Measurements from ENCODE around the gene MTHFD1L. TPM values are rescaled to one million over a fixed set of nuclear protein-coding genes. Genes with fewer than 3 reads are reported as not detected.

MTHFD1L gene
- total and polyA plus RNA-seq, 9 donors, result 17.3 to 26.9 (median 24.9) TPM

GRCh38 chr6:151093706-151094105, 228.2 kb downstream of the MTHFD1L start:
- DNase-seq, result no peak
- Histone ChIP-seq H3K36me3 (ENCODE audit: control insufficient read depth, insufficient read depth, low read length) (peaks cover 7% of the 10 kb centered on the region), H3K9me3 (replicated peaks; ENCODE audit: control insufficient read depth, low read depth, low read length) (no peaks in the 10 kb centered on the region), H3K27me3 (ENCODE audit: control insufficient read depth, insufficient read depth, low read length) (no peaks in the 10 kb centered on the region), H3K27ac (ENCODE audit: low read length) (no peak overlapping the region), H3K4me1 (ENCODE audit: control insufficient read depth, insufficient read depth, low read length) (peaks cover 3% of the 10 kb centered on the region), H3K4me3 (ENCODE audit: low read length) (no peak overlapping the region)
- 88% methylated on average over 5 of the region's 5 CpGs for whole genome bisulfite sequencing (ENCODE audit: insufficient coverage)

GRCh38 chr6:151095538-151096254, 230.2 kb downstream of the MTHFD1L start:
- no peak overlapping the region for H3K4me3 ChIP-seq (ENCODE audit: low read length)
- H3K36me3 ChIP-seq (ENCODE audit: control insufficient read depth, insufficient read depth, low read length), result peaks cover 6% of the 10 kb centered on the region
- 83% methylated on average over 2 of the region's 6 CpGs for WGBS (ENCODE audit: insufficient coverage)
- no peak for DNase-seq
- no peaks in the 10 kb centered on the region for H3K27me3 ChIP-seq (ENCODE audit: control insufficient read depth, insufficient read depth, low read length)
- no peaks in the 10 kb centered on the region for H3K9me3 ChIP-seq (replicated peaks; ENCODE audit: control insufficient read depth, low read depth, low read length)
- H3K27ac ChIP-seq (ENCODE audit: low read length), result no peak overlapping the region
- H3K4me1 ChIP-seq (ENCODE audit: control insufficient read depth, insufficient read depth, low read length), result peaks cover 3% of the 10 kb centered on the region

- H3K27ac ChIP-seq (ENCODE audit: low read length), result no peak overlapping the region
- peaks cover 3% of the 10 kb centered on the region for H3K4me1 ChIP-seq (ENCODE audit: control insufficient read depth, insufficient read depth, low read length)
- DNase-seq, result no peak
- 17% methylated on average over 1 of the region's 4 CpGs for WGBS (ENCODE audit: insufficient coverage)
- no peak overlapping the region for H3K4me3 ChIP-seq (ENCODE audit: low read length)
- H3K36me3 ChIP-seq (ENCODE audit: control insufficient read depth, insufficient read depth, low read length), result peaks cover 6% of the 10 kb centered on the region
- H3K9me3 ChIP-seq (replicated peaks; ENCODE audit: control insufficient read depth, low read depth, low read length), result no peaks in the 10 kb centered on the region
- no peaks in the 10 kb centered on the region for H3K27me3 ChIP-seq (ENCODE audit: control insufficient read depth, insufficient read depth, low read length)
Observed at GRCh38 chr6:151096255-151096612, 230.7 kb downstream of the MTHFD1L start.

- no peak overlapping the region for H3K27ac ChIP-seq (ENCODE audit: low read length)
- H3K9me3 ChIP-seq (replicated peaks; ENCODE audit: control insufficient read depth, low read depth, low read length), result no peaks in the 10 kb centered on the region
- H3K4me1 ChIP-seq (ENCODE audit: control insufficient read depth, insufficient read depth, low read length), result peaks cover 4% of the 10 kb centered on the region
- H3K4me3 ChIP-seq (ENCODE audit: low read length), result no peak overlapping the region
- no peaks in the 10 kb centered on the region for H3K27me3 ChIP-seq (ENCODE audit: control insufficient read depth, insufficient read depth, low read length)
- WGBS (ENCODE audit: insufficient coverage), result 50% methylated on average over 2 of the region's 8 CpGs
- H3K36me3 ChIP-seq (ENCODE audit: control insufficient read depth, insufficient read depth, low read length), result peaks cover 6% of the 10 kb centered on the region
- peak; percentile 56 for DNase-seq
Observed at GRCh38 chr6:151096691-151097606, 231.4 kb downstream of the MTHFD1L start.

GRCh38 chr6:151098166-151098565, 232.7 kb downstream of the MTHFD1L start:
- no CpG with 5 or more reads among the region's 4 CpGs for WGBS (ENCODE audit: insufficient coverage)
- H3K4me3 ChIP-seq (ENCODE audit: low read length), result no peak overlapping the region

GRCh38 chr6:151100326-151100725, 234.8 kb downstream of the MTHFD1L start:
- H3K27ac ChIP-seq (ENCODE audit: low read length), result no peak overlapping the region
- no CpG with 5 or more reads among the region's 2 CpGs for WGBS (ENCODE audit: insufficient coverage)
- H3K4me3 ChIP-seq (ENCODE audit: low read length), result no peak overlapping the region
- no peaks in the 10 kb centered on the region for H3K9me3 ChIP-seq (replicated peaks; ENCODE audit: control insufficient read depth, low read depth, low read length)
- H3K27me3 ChIP-seq (ENCODE audit: control insufficient read depth, insufficient read depth, low read length), result no peaks in the 10 kb centered on the region
- H3K36me3 ChIP-seq (ENCODE audit: control insufficient read depth, insufficient read depth, low read length), result no peaks in the 10 kb centered on the region
- peaks cover 14% of the 10 kb centered on the region for H3K4me1 ChIP-seq (ENCODE audit: control insufficient read depth, insufficient read depth, low read length)
- no peak for DNase-seq

More at GRCh38 chr6:151098166-151098565, 232.7 kb downstream of the MTHFD1L start:
- no peak overlapping the region for H3K27ac ChIP-seq (ENCODE audit: low read length)
- DNase-seq, result no peak
- no peaks in the 10 kb centered on the region for H3K9me3 ChIP-seq (replicated peaks; ENCODE audit: control insufficient read depth, low read depth, low read length)
- peaks cover 9% of the 10 kb centered on the region for H3K4me1 ChIP-seq (ENCODE audit: control insufficient read depth, insufficient read depth, low read length)
- no peaks in the 10 kb centered on the region for H3K27me3 ChIP-seq (ENCODE audit: control insufficient read depth, insufficient read depth, low read length)
- peaks cover 6% of the 10 kb centered on the region for H3K36me3 ChIP-seq (ENCODE audit: control insufficient read depth, insufficient read depth, low read length)

- Histone ChIP-seq H3K27me3 (ENCODE audit: control insufficient read depth, insufficient read depth, low read length) (no peaks in the 10 kb centered on the region), H3K9me3 (replicated peaks; ENCODE audit: control insufficient read depth, low read depth, low read length) (no peaks in the 10 kb centered on the region), H3K4me1 (ENCODE audit: control insufficient read depth, insufficient read depth, low read length) (peaks cover 14% of the 10 kb centered on the region), H3K4me3 (ENCODE audit: low read length) (no peak overlapping the region), H3K27ac (ENCODE audit: low read length) (peak overlapping the region; percentile 76), H3K36me3 (ENCODE audit: control insufficient read depth, insufficient read depth, low read length) (no peaks in the 10 kb centered on the region)
- peak; percentile 83 for DNase-seq
- 38% methylated on average over 2 of the region's 6 CpGs for WGBS (ENCODE audit: insufficient coverage)
Observed at GRCh38 chr6:151101161-151101815, 235.8 kb downstream of the MTHFD1L start.

- 75% methylated on average over 3 of the region's 10 CpGs for WGBS (ENCODE audit: insufficient coverage)
- H3K27ac ChIP-seq (ENCODE audit: low read length), result peak overlapping the region; percentile 76
- peaks cover 14% of the 10 kb centered on the region for H3K4me1 ChIP-seq (ENCODE audit: control insufficient read depth, insufficient read depth, low read length)
- H3K9me3 ChIP-seq (replicated peaks; ENCODE audit: control insufficient read depth, low read depth, low read length), result no peaks in the 10 kb centered on the region
- H3K4me3 ChIP-seq (ENCODE audit: low read length), result no peak overlapping the region
- H3K27me3 ChIP-seq (ENCODE audit: control insufficient read depth, insufficient read depth, low read length), result no peaks in the 10 kb centered on the region
- DNase-seq, result peak; percentile 52
- no peaks in the 10 kb centered on the region for H3K36me3 ChIP-seq (ENCODE audit: control insufficient read depth, insufficient read depth, low read length)
Observed at GRCh38 chr6:151101816-151102694, 236.6 kb downstream of the MTHFD1L start.

- H3K4me3 ChIP-seq (ENCODE audit: low read length), result no peak overlapping the region
- no peaks in the 10 kb centered on the region for H3K9me3 ChIP-seq (replicated peaks; ENCODE audit: control insufficient read depth, low read depth, low read length)
- peaks cover 14% of the 10 kb centered on the region for H3K4me1 ChIP-seq (ENCODE audit: control insufficient read depth, insufficient read depth, low read length)
- H3K27me3 ChIP-seq (ENCODE audit: control insufficient read depth, insufficient read depth, low read length), result no peaks in the 10 kb centered on the region
- peak overlapping the region; percentile 29 for H3K27ac ChIP-seq (ENCODE audit: low read length)
- no peaks in the 10 kb centered on the region for H3K36me3 ChIP-seq (ENCODE audit: control insufficient read depth, insufficient read depth, low read length)
- no CpG with 5 or more reads among the region's 4 CpGs for WGBS (ENCODE audit: insufficient coverage)
- peak; percentile 92 for DNase-seq
Observed at GRCh38 chr6:151103266-151103665, 237.8 kb downstream of the MTHFD1L start.
